ENCODE data around the gene TMEM252. TPM values are rescaled to one million over a fixed set of nuclear protein-coding genes. Genes with fewer than 3 reads are reported as not detected.

TMEM252 gene
- total RNA-seq, 3 donors from 2014 or later = not detected

- ATAC-seq = no peak
- DNase-seq = no peak
- Mint-ChIP-seq H3K4me1 (ENCODE audit: low read depth) (no peaks in the 10 kb centered on the region), H3K9me3 (peaks cover 7% of the 10 kb centered on the region), H3K27me3 (ENCODE audit: low read depth) (peaks cover 6% of the 10 kb centered on the region), H3K36me3 (ENCODE audit: insufficient read depth) (no peaks in the 10 kb centered on the region), H3K4me3 (no peak overlapping the region)
Measured at GRCh38 chr9:68522954-68523353, 17.7 kb downstream of the TMEM252 start.

GRCh38 chr9:68522131-68522530 lies 18.6 kb downstream of the TMEM252 start:
- Mint-ChIP-seq H3K36me3 (ENCODE audit: insufficient read depth) (no peaks in the 10 kb centered on the region), H3K9me3 (peaks cover 8% of the 10 kb centered on the region), H3K27me3 (ENCODE audit: low read depth) (peaks cover 2% of the 10 kb centered on the region), H3K4me3 (no peak overlapping the region), H3K4me1 (ENCODE audit: low read depth) (no peaks in the 10 kb centered on the region)
- DNase-seq = no peak
- ATAC-seq = no peak

- Mint-ChIP-seq H3K27me3 (ENCODE audit: low read depth) (peaks cover 2% of the 10 kb centered on the region), H3K36me3 (ENCODE audit: insufficient read depth) (no peaks in the 10 kb centered on the region), H3K4me3 (no peak overlapping the region), H3K4me1 (ENCODE audit: low read depth) (no peaks in the 10 kb centered on the region), H3K9me3 (peaks cover 8% of the 10 kb centered on the region)
- ATAC-seq (no peak), DNase-seq (no peak)
Measured at GRCh38 chr9:68515326-68516017, 25.2 kb downstream of the TMEM252 start.

GRCh38 chr9:68513981-68514380 lies 26.7 kb downstream of the TMEM252 start:
- Mint-ChIP-seq H3K36me3 (ENCODE audit: insufficient read depth) (no peaks in the 10 kb centered on the region), H3K4me1 (ENCODE audit: low read depth) (no peaks in the 10 kb centered on the region), H3K4me3 (no peak overlapping the region), H3K27me3 (ENCODE audit: low read depth) (peaks cover 2% of the 10 kb centered on the region), H3K9me3 (peaks cover 8% of the 10 kb centered on the region)
- ATAC-seq (no peak), DNase-seq (no peak)

GRCh38 chr9:68513385-68513784 lies 27.3 kb downstream of the TMEM252 start:
- Mint-ChIP-seq H3K9me3 (peaks cover 4% of the 10 kb centered on the region), H3K4me1 (ENCODE audit: low read depth) (no peaks in the 10 kb centered on the region), H3K4me3 (no peak overlapping the region), H3K27me3 (ENCODE audit: low read depth) (peaks cover 2% of the 10 kb centered on the region), H3K36me3 (ENCODE audit: insufficient read depth) (no peaks in the 10 kb centered on the region)
- DNase-seq = no peak
- no peak for ATAC-seq

- ATAC-seq (no peak), DNase-seq (no peak)
- Mint-ChIP-seq H3K9me3 (no peaks in the 10 kb centered on the region), H3K4me1 (ENCODE audit: low read depth) (no peaks in the 10 kb centered on the region), H3K27me3 (ENCODE audit: low read depth) (no peaks in the 10 kb centered on the region), H3K36me3 (ENCODE audit: insufficient read depth) (no peaks in the 10 kb centered on the region), H3K4me3 (no peak overlapping the region)
Measured at GRCh38 chr9:68509689-68510088, 31.0 kb downstream of the TMEM252 start.

GRCh38 chr9:68508547-68508946 lies 32.1 kb downstream of the TMEM252 start:
- Mint-ChIP-seq H3K27me3 (ENCODE audit: low read depth) (no peaks in the 10 kb centered on the region), H3K4me1 (ENCODE audit: low read depth) (no peaks in the 10 kb centered on the region), H3K4me3 (no peak overlapping the region), H3K36me3 (ENCODE audit: insufficient read depth) (no peaks in the 10 kb centered on the region), H3K9me3 (no peaks in the 10 kb centered on the region)
- ATAC-seq (no peak), DNase-seq (no peak)

GRCh38 chr9:68507806-68508145 lies 32.9 kb downstream of the TMEM252 start:
- Mint-ChIP-seq H3K36me3 (ENCODE audit: insufficient read depth) (no peaks in the 10 kb centered on the region), H3K4me3 (no peak overlapping the region), H3K9me3 (no peaks in the 10 kb centered on the region), H3K27me3 (ENCODE audit: low read depth) (no peaks in the 10 kb centered on the region), H3K4me1 (ENCODE audit: low read depth) (no peaks in the 10 kb centered on the region)
- DNase-seq = no peak
- no peak for ATAC-seq

GRCh38 chr9:68507130-68507805 lies 33.4 kb downstream of the TMEM252 start:
- Mint-ChIP-seq H3K4me1 (ENCODE audit: low read depth) (no peaks in the 10 kb centered on the region), H3K36me3 (ENCODE audit: insufficient read depth) (no peaks in the 10 kb centered on the region), H3K27me3 (ENCODE audit: low read depth) (no peaks in the 10 kb centered on the region), H3K4me3 (no peak overlapping the region), H3K9me3 (no peaks in the 10 kb centered on the region)
- DNase-seq = no peak
- no peak for ATAC-seq

- no peak overlapping the region for H3K4me3 Mint-ChIP-seq
- DNase-seq = no peak
- no peaks in the 10 kb centered on the region for H3K9me3 Mint-ChIP-seq
- H3K36me3 Mint-ChIP-seq (ENCODE audit: insufficient read depth) = no peaks in the 10 kb centered on the region
- no peak for ATAC-seq
- no peaks in the 10 kb centered on the region for H3K4me1 Mint-ChIP-seq (ENCODE audit: low read depth)
- H3K27me3 Mint-ChIP-seq (ENCODE audit: low read depth) = no peaks in the 10 kb centered on the region
Measured at GRCh38 chr9:68506551-68506950, 34.1 kb downstream of the TMEM252 start.

- no peaks in the 10 kb centered on the region for H3K4me1 Mint-ChIP-seq (ENCODE audit: low read depth)
- DNase-seq (no peak), ATAC-seq (no peak)
- H3K9me3 Mint-ChIP-seq = no peaks in the 10 kb centered on the region
- no peak overlapping the region for H3K4me3 Mint-ChIP-seq
- no peaks in the 10 kb centered on the region for H3K36me3 Mint-ChIP-seq (ENCODE audit: insufficient read depth)
- no peaks in the 10 kb centered on the region for H3K27me3 Mint-ChIP-seq (ENCODE audit: low read depth)
Measured at GRCh38 chr9:68505681-68506409, 34.8 kb downstream of the TMEM252 start.

GRCh38 chr9:68502279-68502678 lies 38.4 kb downstream of the TMEM252 start:
- no peaks in the 10 kb centered on the region for H3K9me3 Mint-ChIP-seq
- DNase-seq (no peak), ATAC-seq (no peak)
- H3K4me3 Mint-ChIP-seq = no peak overlapping the region
- peaks cover 3% of the 10 kb centered on the region for H3K27me3 Mint-ChIP-seq (ENCODE audit: low read depth)
- no peaks in the 10 kb centered on the region for H3K36me3 Mint-ChIP-seq (ENCODE audit: insufficient read depth)
- no peaks in the 10 kb centered on the region for H3K4me1 Mint-ChIP-seq (ENCODE audit: low read depth)

GRCh38 chr9:68500457-68501381 lies 40.0 kb downstream of the TMEM252 start:
- H3K9me3 Mint-ChIP-seq = no peaks in the 10 kb centered on the region
- DNase-seq (no peak), ATAC-seq (no peak)
- no peak overlapping the region for H3K4me3 Mint-ChIP-seq
- H3K36me3 Mint-ChIP-seq (ENCODE audit: insufficient read depth) = no peaks in the 10 kb centered on the region
- peaks cover 3% of the 10 kb centered on the region for H3K27me3 Mint-ChIP-seq (ENCODE audit: low read depth)
- no peaks in the 10 kb centered on the region for H3K4me1 Mint-ChIP-seq (ENCODE audit: low read depth)

GRCh38 chr9:68498816-68499215 lies 41.9 kb downstream of the TMEM252 start:
- Mint-ChIP-seq H3K27me3 (ENCODE audit: low read depth) (peaks cover 3% of the 10 kb centered on the region), H3K9me3 (no peaks in the 10 kb centered on the region), H3K4me3 (no peak overlapping the region), H3K36me3 (ENCODE audit: insufficient read depth) (no peaks in the 10 kb centered on the region), H3K4me1 (ENCODE audit: low read depth) (no peaks in the 10 kb centered on the region)
- DNase-seq = no peak
- no peak for ATAC-seq
